Prostate gland (tissue), 2 donors: ENCODE results near the gene PHF5A.

Experiments
- POLR2AphosphoS5 ChIP-seq: sonication (generic); formaldehyde crosslinking; IDR thresholded peaks from one replicate; pipeline ENCODE4 v1.6.1; 2017; ENCODE audit warnings: antibody characterized with exemption
- TF ChIP-seq, protein P1 (sequence below), 4 experiments: fragments of 200-600 bp in 2 of 4; fragments of 450-650 bp in 2 of 4; sonication (generic) in 2 of 4; IDR thresholded peaks; 1 replicate in 3 of 4; 2 replicates in 1 of 4; pipeline ENCODE4 v1.5.1; 2016 to 2019; ENCODE audit warnings: antibody characterized with exemption in 4 of 4, mild to moderate bottlenecking in 2 of 4, moderate library complexity in 2 of 4

DNA sequence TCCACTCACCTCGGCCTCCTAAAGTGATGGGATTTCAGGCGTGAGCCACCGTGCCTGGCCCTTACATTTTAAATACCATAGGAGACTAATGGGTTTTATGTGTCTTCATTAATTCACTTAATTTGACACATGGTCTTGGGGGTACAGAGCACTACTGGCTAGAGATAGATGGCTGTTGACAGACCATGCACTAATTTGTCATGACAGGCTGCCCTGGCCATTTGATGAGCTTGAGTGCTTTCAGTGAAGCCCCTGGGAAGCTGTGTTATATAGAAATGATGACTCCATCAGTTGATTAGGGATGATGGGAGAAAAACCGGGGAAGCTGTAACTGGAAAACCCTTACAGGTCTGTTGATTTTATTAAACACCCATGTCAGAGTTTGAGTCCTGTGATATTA, 6.6 kb downstream of the PHF5A start:
- no peak for TF ChIP-seq POLR2AphosphoS5
- TF ChIP-seq, protein P1, sequence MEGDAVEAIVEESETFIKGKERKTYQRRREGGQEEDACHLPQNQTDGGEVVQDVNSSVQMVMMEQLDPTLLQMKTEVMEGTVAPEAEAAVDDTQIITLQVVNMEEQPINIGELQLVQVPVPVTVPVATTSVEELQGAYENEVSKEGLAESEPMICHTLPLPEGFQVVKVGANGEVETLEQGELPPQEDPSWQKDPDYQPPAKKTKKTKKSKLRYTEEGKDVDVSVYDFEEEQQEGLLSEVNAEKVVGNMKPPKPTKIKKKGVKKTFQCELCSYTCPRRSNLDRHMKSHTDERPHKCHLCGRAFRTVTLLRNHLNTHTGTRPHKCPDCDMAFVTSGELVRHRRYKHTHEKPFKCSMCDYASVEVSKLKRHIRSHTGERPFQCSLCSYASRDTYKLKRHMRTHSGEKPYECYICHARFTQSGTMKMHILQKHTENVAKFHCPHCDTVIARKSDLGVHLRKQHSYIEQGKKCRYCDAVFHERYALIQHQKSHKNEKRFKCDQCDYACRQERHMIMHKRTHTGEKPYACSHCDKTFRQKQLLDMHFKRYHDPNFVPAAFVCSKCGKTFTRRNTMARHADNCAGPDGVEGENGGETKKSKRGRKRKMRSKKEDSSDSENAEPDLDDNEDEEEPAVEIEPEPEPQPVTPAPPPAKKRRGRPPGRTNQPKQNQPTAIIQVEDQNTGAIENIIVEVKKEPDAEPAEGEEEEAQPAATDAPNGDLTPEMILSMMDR (IDR thresholded peaks at IDR 0.05), result no peak
